Gastrocnemius medialis (tissue), 4 donors: ENCODE results near the gene HOXB5.

Source experiments
- CTCF ChIP-seq, 5 experiments: fragments of 450-650 bp in 3 of 5; fragments of 200-600 bp in 2 of 5; sonication (generic) in 2 of 5; IDR thresholded peaks in 4 of 5; conservative IDR thresholded peaks in 1 of 5; 1 replicate in 4 of 5; 2 replicates in 1 of 5; pipeline ENCODE4 v1.5.1; 2016 to 2019; ENCODE audit warnings: antibody characterized with exemption in 5 of 5, mild to moderate bottlenecking in 3 of 5, moderate library complexity in 3 of 5
- POLR2A ChIP-seq, 2 donors: fragments of 450-650 bp; IDR thresholded peaks; one replicate each; pipeline ENCODE4 v1.6.1; 2017; ENCODE audit warnings: antibody characterized with exemption in 2 of 2, mild to moderate bottlenecking in 2 of 2, moderate library complexity in 2 of 2

DNA sequence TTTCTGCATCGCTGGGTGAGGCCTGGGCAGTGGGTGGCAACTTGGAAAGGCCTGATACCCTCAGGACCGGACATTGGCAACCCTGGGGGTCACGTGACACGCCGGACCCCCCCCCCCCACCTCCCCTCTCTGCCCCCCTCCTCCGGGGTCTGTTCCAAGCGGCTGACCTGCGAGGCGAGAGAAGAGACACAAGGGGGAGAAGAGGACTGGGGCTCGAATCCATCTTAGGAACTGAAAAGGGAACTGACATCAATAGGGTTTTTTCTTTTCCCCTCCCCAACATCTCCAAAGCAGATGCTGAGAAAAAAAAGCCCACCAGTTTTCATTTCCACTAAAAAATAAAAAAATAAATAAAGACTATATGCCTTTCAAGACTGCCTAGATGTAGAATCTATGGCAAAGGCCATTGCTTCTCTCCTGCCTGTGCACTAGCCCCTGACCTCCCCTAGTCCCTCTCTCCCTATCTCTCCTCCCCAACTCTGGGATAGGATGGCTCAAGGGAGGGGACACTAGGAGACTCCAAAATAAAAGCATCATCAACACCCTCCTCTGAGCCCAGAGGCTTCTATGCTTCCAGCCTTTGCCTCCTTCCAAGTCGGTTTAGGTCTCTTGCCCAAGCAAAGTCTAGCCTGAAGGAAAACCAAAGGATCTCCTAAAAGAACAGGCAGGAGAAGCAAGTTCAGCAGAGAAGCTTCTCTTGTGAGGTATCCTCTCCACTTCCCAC, 41.0 kb downstream of the HOXB5 start:
- TF ChIP-seq CTCF (IDR thresholded peaks at IDR 0.05 in 4 of 5, conservative IDR thresholded peaks at IDR 0.05 in 1 of 5) (no peak), POLR2A (IDR thresholded peaks at IDR 0.05) (no peak)
